GM12878 (cell line): ENCODE measurements around the gene ASB2. TPM values are rescaled to one million over a fixed set of nuclear protein-coding genes. Genes with fewer than 3 reads are reported as not detected.

Experiments
- ATAC-seq: fragments of 200-7000 bp; cut with Tn5 transposase; 3 replicates; pipeline ENCODE4 v1.9.1; 2020; ENCODE audit warnings: mild to moderate bottlenecking, moderate library complexity
- BruUV-seq: library from RNA; stranded (reverse); fragments of 400-500 nt; replicated peaks from 2 replicates; lab custom pipeline; 2021; lab: Mats Ljungman, UMichigan
- CTCF ChIA-PET: fragments of 300-600 bp; sonication (Branson Sonifier 250); formaldehyde crosslinking; extraction: SDS; loops from one replicate; lab custom pipeline; 2021; ENCODE audit warnings: inconsistent platforms; lab: Yijun Ruan, JAX
- POLR2A ChIA-PET: fragments of 350-600 bp; formaldehyde crosslinking; extraction: SDS; loops from one replicate; lab custom pipeline; 2021; ENCODE audit warnings: inconsistent platforms; lab: Charles Lee
- RAD21 ChIA-PET: fragments of 300-600 bp; sonication (Branson Sonifier 250); formaldehyde crosslinking; loops from one replicate; lab custom pipeline; 2023; ENCODE audit warnings: antibody characterized with exemption; ENCODE audit not compliant: unreplicated experiment; lab: Charles Lee
- SMC1A ChIA-PET: fragments of 300-600 bp; sonication (Branson Sonifier 250); formaldehyde crosslinking; loops from one replicate; lab custom pipeline; 2023; ENCODE audit not compliant: unreplicated experiment, uncharacterized antibody; lab: Charles Lee
- DNase-seq: peaks from one replicate; pipeline ENCODE4 v3.0.0-alpha.2; 2011; ENCODE audit warnings: low read depth, low spot score
- FAIRE-seq: peaks from 3 replicates; lab custom pipeline; 2011; peaks lifted over from hg19 to GRCh38; lab: Jason Lieb, UNC
- H2AFZ ChIP-seq: 2 replicates; pipeline ENCODE4 v1.6.0; 2011; ENCODE audit warnings: low read depth, low read length, control low read depth; ENCODE audit not compliant: control insufficient read depth
- H3K27ac ChIP-seq: 2 replicates; pipeline ENCODE4 v1.5.1; 2011; ENCODE audit warnings: control low read depth; ENCODE audit not compliant: control insufficient read depth, insufficient read depth
- H3K27me3 ChIP-seq, 2 experiments: replicated peaks in 1 of 2; 2 replicates each; pipeline versions ENCODE4 v1.6.0 to v1.6.1; 2011; ENCODE audit warnings: low read length in 1 of 2; ENCODE audit not compliant: control insufficient read depth in 2 of 2, insufficient read depth in 2 of 2
- H3K36me3 ChIP-seq, 2 experiments: 2 replicates each; pipeline ENCODE4 v1.5.1; 2011; ENCODE audit warnings: low read length in 1 of 2; ENCODE audit not compliant: control insufficient read depth in 2 of 2, insufficient read depth in 2 of 2
- H3K4me1 ChIP-seq: 2 replicates; pipeline ENCODE4 v1.6.1; 2011; ENCODE audit warnings: mild to moderate bottlenecking, low read length, moderate library complexity, mixed read lengths; ENCODE audit not compliant: control insufficient read depth, insufficient read depth
- H3K4me2 ChIP-seq: 2 replicates; pipeline ENCODE4 v1.6.0; 2011; ENCODE audit warnings: control low read depth; ENCODE audit not compliant: control insufficient read depth, insufficient read depth
- H3K4me3 ChIP-seq: fragments of 200-600 bp; sonication (generic); 2 replicates; pipeline ENCODE4 v1.5.1; 2016
- H3K79me2 ChIP-seq: 2 replicates; pipeline ENCODE4 v1.6.0; 2011; ENCODE audit warnings: low read length; ENCODE audit not compliant: control insufficient read depth, insufficient read depth
- H3K9ac ChIP-seq: 2 replicates; pipeline ENCODE4 v1.8.0; 2011; ENCODE audit warnings: low read length, control low read depth, mixed read lengths; ENCODE audit not compliant: control insufficient read depth, insufficient read depth
- H3K9me3 ChIP-seq: replicated peaks from 3 replicates; pipeline ENCODE4 v1.5.1; 2011; ENCODE audit warnings: mild to moderate bottlenecking, low read length; ENCODE audit not compliant: control insufficient read depth, insufficient read depth
- H4K20me1 ChIP-seq: 2 replicates; pipeline ENCODE4 v1.6.0; 2011; ENCODE audit not compliant: control insufficient read depth, insufficient read depth
- ETV6 ChIP-seq, 2 experiments: fragments of 450-650 bp in 1 of 2; IDR thresholded peaks in 1 of 2; conservative IDR thresholded peaks in 1 of 2; 2 replicates each; pipeline ENCODE4 v1.6.1; 2014; ENCODE audit warnings: antibody characterized with exemption in 1 of 2, borderline replicate concordance in 1 of 2, low read depth in 1 of 2, mild to moderate bottlenecking in 1 of 2, moderate library complexity in 1 of 2
- HSF1 ChIP-seq: fragments of 150-350 bp; IDR thresholded peaks from 2 replicates; pipeline ENCODE4 v1.6.1; 2014; ENCODE audit warnings: mild to moderate bottlenecking, low read depth, low read length
- IRF3 ChIP-seq: fragments of 450-650 bp; IDR thresholded peaks from 2 replicates; pipeline ENCODE4 v1.6.1; 2014; ENCODE audit warnings: mild to moderate bottlenecking
- JUND ChIP-seq: IDR thresholded peaks from 2 replicates; pipeline ENCODE4 v1.6.1; 2012; ENCODE audit warnings: low read depth, mild to moderate bottlenecking, low read length, improper control_type of control experiment, moderate library complexity
- MYB ChIP-seq: fragments of 150-350 bp; IDR thresholded peaks from 2 replicates; pipeline ENCODE4 v1.6.1; 2014; ENCODE audit warnings: mild to moderate bottlenecking, low read depth, low read length, borderline replicate concordance
- NFIC ChIP-seq: IDR thresholded peaks from 2 replicates; pipeline ENCODE4 v1.6.1; 2012; ENCODE audit warnings: low read depth, mild to moderate bottlenecking, inconsistent platforms, low read length, moderate library complexity
- NR2C1 ChIP-seq: fragments of 450-650 bp; IDR thresholded peaks from 2 replicates; pipeline ENCODE4 v1.6.1; 2017; ENCODE audit warnings: antibody characterized with exemption, mild to moderate bottlenecking, moderate library complexity
- REST ChIP-seq: IDR thresholded peaks from 2 replicates; pipeline ENCODE4 v1.6.1; 2012; ENCODE audit warnings: mild to moderate bottlenecking, low read depth, low read length
- SIX5 ChIP-seq: IDR thresholded peaks from 2 replicates; pipeline ENCODE4 v1.6.1; 2011; ENCODE audit warnings: mild to moderate bottlenecking, low read depth, low read length, moderate library complexity; ENCODE audit not compliant: severe bottlenecking
- SPI1 ChIP-seq: IDR thresholded peaks from 2 replicates; pipeline ENCODE4 v1.6.1; 2011; ENCODE audit warnings: low read depth, mild to moderate bottlenecking, low read length, moderate library complexity, borderline replicate concordance; ENCODE audit not compliant: insufficient read depth
- TCF3 ChIP-seq: IDR thresholded peaks from 2 replicates; pipeline ENCODE4 v1.6.1; 2012; ENCODE audit warnings: low read depth, mild to moderate bottlenecking, low read length, borderline replicate concordance; ENCODE audit not compliant: insufficient read depth
- ZBTB4 ChIP-seq: fragments of 450-650 bp; formaldehyde crosslinking; IDR thresholded peaks from 2 replicates; pipeline ENCODE4 v1.4.0; 2022; ENCODE audit warnings: mild to moderate bottlenecking, moderate library complexity
- WGBS: methylation state at CpG from one replicate; pipeline ENCODE4 v1.1.6; 2016; ENCODE audit warnings: low lambda C conversion rate; ENCODE audit not compliant: insufficient replicate concordance, insufficient coverage; ENCODE audit errors: missing lambda C conversion rate; 5-methylcytosine and 5-hydroxymethylcytosine counted together
- in situ Hi-C: fragments of 300-500 bp; cut with MboI; formaldehyde crosslinking; loops from 9 replicates; pipeline ENCODE4 v1.14.3; 2018; ENCODE audit warnings: mixed read lengths
- intact Hi-C: fragments of 100-400 bp; cut with micrococcal nuclease; formaldehyde crosslinking; loops from one replicate; pipeline ENCODE4 v1.14.2; 2022; ENCODE audit not compliant: unreplicated experiment
- polyA plus RNA-seq, 11 experiments: library from polyadenylated mRNA; depleted of rRNA in 4 of 11; unstranded in 6 of 11; stranded (reverse) in 5 of 11; fragments of >200 nt; fragmentation: Nextera tagmentation in 4 of 11; fragmentation: Illumina TruSeq in 1 of 11; extraction: Ambion mirVana in 4 of 11; extraction: Trizol in 1 of 11; gene quantifications; 1 replicate in 1 of 11; 2 replicates in 10 of 11; pipeline versions ENCODE4 v1.2.1 to v1.2.3, GENCODE V29; 2011 to 2016; ENCODE audit warnings: inconsistent platforms in 2 of 11, missing spikeins in 2 of 11, low read depth in 1 of 11
- total RNA-seq, 4 experiments: library from RNA; depleted of rRNA in 3 of 4; stranded (reverse); fragments of >200 nt in 3 of 4; fragmentation: Illumina TruSeq in 1 of 4; extraction: Trizol in 1 of 4; gene quantifications; 2 replicates each; pipeline versions ENCODE4 v1.2.1 to v1.2.3, GENCODE V29; 2013 to 2021

Gene ASB2
- total and polyA plus RNA-seq, 10 of the 15 experiments (the other 5 are each of a cell fraction or from before 2014, with no cell fraction given): 3.0 to 54.8 (median 33.5) TPM

- SMC1A ChIA-PET: interaction anchor here (1.1 to 10.5 kb wide), 8 partner anchors 12 to 190 kb away, joined by 3 to 184 read pairs (median 28); partner anchors contain the start of genes CCDC197 and IFI27L2
- in situ Hi-C loops: no loop called here
- POLR2A ChIA-PET: interaction anchor here (1.1 to 2.0 kb wide), 2 partner anchors 17 to 61 kb away, joined by 3 to 21 read pairs; no protein-coding TSS in a partner anchor
- 90% methylated on average over 46 of the region's 46 CpGs for WGBS
- H3K4me2 ChIP-seq: no peak overlapping the region
- DNase-seq (no peak), FAIRE-seq (no peak), ATAC-seq (no peak)
- intact Hi-C loops: loop anchor here (1.0 to 2.0 kb wide), 4 partner anchors 20 to 198 kb away; no protein-coding TSS in a partner anchor
- RAD21 ChIA-PET: interaction anchor here (1.2 to 13.9 kb wide), 5 partner anchors 17 to 198 kb away, joined by 7 to 344 read pairs (median 22); partner anchors contain the start of gene CCDC197
- no peak overlapping the region for H3K27ac ChIP-seq
- H3K27me3 ChIP-seq: no peaks in the 10 kb centered on the region
- no peaks in the 10 kb centered on the region; the same call in 2 of the 3 replicates for H3K9me3 ChIP-seq
- H3K9ac ChIP-seq: no peak overlapping the region
- H3K4me3 ChIP-seq: no peak overlapping the region
- peaks cover 2 to 3% of the 10 kb centered on the region in 2 experiments; a peak in 3 of 4 replicates for H3K36me3 ChIP-seq
- BruUV-seq: no TSS peak
- H3K4me1 ChIP-seq: peaks cover 8% of the 10 kb centered on the region
- no peaks in the 10 kb centered on the region for H3K79me2 ChIP-seq
- CTCF ChIA-PET: interaction anchor here (1.2 to 12.1 kb wide), 6 partner anchors 38 to 197 kb away, joined by 6 to 541 read pairs (median 42); partner anchors contain the start of genes ASB2 and CCDC197
- no peak overlapping the region for H2AFZ ChIP-seq
- no peaks in the 10 kb centered on the region for H4K20me1 ChIP-seq
- TF ChIP-seq SIX5 (no peak), NFIC (no peak), ETV6 (conservative IDR thresholded peaks at IDR 0.05 in 1 of 2, IDR thresholded peaks at IDR 0.05 in 1 of 2; ENCODE audit: borderline replicate concordance in 1 of 2, low read depth in 1 of 2) (no peak), ZBTB4 (CRISPR knock-in tag) (no peak), HSF1 (no peak), JUND (no peak), SPI1 (no peak), NR2C1 (no peak), REST (no peak), MYB (no peak), TCF3 (no peak), IRF3 (no peak)
Observed at GRCh38 chr14:93938751-93939303, 37.5 kb downstream of the ASB2 start.
